Left forelimb (tissue), 1 donor: ENCODE measurements around the gene SPRYD4.
"Not testable (repeated sequence)": the region's sequence is repeated elsewhere in the genome, so short reads cannot be mapped to it uniquely, and the experiment has no call there.

ENCODE experiments used
- DNase-seq: peaks from one replicate; pipeline ENCODE4 v3.0.0-alpha.2; 2018; ENCODE audit warnings: low spot score

SPRYD4 gene

DNA sequence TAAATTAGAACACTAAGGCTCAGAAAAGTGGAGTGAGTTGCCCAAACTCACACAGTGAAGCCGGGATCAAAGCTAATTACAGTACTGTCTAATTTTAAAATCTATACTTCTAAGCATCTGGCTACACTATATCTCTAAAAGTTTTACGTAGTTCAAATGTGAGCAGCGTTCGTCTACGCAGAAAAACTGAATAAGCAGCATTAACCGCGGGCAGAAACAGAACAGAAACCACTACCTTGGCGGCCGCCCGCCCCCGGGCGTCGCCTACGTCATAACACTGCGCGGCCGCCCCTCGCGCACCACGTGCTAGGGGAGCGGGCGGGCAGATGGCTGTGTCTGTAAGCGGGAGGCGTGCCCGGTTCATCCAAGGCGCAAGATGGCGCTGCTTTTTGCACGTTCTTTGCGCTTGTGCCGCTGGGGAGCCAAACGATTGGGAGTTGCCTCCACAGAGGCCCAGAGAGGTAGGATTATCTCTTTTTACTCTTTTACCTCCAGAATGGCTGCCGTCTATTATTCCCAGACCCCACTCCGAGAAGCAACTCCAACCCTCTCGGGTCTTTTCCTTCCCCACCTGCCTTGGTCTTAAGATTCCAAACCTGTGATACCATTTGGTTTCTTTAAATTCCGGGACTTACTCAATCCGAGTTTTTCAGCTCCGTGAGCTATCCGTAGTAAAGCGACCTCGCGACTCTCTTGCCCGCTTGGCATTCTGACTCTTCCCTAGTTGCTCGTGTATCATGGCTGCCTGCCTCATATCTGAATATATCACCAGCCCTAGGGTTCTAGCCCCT lies at the start of gene SPRYD4:
TSS of gene SPRYD4 (plus strand) at position 363 of the 791 bp plus-strand sequence. CDS start at position 377, 14 bp downstream.
- peak; percentile 96 for DNase-seq

DNA sequence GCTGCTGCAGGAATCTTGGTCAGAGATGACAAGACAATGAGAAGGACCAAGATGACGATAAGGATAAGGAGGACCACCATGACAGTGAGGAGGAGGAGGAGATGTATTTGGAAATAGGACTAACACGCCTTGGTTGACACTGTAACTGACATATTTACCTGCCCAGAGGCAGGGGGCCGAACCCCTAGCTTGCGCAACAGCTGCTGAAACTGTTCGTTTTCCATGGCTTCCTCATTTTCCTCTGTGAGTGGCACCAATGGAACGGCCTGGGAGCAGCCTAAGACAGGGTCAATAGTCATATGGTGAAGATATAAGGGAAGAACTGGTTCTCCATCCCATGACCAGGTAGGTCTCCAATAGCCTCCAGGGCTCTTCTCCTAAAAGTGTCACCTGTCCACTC lies 48.0 kb upstream of the SPRYD4 start:
- no peak for DNase-seq

DNA sequence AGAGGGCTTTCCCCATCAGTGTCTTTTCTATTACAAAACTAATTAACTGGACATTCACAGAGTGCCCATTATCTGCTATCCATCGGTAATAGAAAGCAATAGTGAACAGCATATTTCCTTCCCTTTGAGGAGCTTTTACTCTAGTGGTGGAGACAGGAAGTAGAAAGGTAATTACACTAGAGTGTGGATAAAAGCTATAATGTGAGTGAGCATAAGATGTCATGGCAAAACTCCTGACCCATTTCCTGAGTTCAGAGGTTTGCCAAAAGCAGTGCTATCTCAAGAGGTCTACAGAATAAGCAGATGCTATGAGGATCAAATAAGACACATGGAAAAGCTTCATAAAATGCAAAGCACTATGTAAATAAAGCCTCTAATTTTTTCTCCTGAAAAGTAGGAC lies 43.2 kb upstream of the SPRYD4 start:
- no peak for DNase-seq

DNA sequence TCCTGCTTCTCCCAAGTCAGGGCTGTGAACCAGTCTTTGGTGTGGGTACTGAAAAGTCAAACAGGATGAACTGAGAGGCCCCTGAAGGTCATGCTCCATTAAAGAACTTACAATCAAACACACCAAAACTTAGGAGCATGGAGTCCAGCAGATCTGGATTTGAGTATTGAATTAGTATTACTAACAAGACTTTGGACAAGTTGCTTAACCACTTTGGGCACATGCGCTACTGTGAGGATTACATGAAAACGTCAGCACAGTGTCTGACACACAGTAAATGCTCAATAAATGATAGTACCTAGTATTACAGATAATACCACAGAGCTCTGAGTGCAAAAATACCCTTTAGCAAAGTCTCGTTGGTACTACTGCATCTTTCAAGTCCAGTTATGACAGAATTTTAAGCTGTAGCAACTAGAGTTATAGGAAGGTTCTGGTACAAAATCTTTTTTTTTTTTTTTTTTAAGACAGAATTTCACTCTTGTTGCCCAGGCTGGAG lies 42.4 kb upstream of the SPRYD4 start:
- no peak for DNase-seq

DNA sequence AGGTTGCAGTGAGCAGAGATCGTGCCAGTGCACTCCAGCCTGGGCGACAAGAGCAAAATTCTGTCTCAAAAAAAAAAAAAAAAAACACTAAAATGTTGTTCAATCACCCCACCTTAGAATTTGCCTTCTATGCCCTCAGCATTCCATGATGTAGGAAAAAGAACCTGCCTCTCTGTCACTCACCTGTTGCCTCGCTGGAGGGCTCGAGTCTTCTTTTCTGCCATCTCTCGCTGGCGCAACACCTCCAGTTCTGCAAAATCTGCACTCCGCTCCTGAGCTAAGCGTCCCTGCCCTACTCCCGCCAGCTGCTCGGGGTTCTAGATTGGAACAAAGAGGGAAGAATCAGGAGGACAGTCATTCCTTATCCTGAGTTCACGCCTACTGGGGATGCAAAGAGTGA lies 37.1 kb upstream of the SPRYD4 start:
- DNase-seq: no peak

DNA sequence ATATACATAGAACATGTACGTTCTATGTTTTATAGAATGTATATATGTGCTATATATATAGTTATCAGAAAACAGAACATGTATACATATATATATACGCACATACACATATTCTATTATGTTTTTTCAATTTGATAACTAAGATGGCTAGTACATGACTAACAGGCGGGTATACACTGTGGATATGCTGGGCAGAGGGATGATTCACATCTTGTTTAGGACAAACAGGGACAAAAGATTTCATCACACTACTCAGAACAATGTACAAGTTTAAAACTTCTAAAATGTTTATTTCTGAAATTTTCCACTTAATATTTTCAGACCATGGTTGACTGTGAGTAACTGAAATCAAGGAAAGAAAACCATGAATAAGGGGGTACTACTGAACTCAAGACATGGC lies 36.5 kb upstream of the SPRYD4 start:
- DNase-seq: no peak

DNA sequence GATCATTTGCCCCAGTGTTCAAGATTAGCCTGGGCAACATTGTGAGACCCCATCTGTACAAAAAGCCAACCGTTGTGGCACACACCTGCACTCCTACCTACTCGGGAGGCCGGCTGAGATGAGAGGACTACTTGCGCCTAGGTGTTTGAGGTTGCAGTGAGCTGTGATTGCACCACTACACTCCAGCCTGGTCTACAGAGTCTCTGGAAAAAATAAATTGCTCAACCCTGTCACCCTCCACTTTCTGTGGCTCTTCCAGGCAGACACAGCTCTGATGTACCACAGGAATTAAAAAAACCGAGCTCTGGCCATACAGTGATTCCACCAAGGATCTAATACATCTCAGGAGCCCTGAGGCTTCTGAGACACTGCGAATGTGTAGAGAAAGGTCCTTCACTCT lies 33.5 kb upstream of the SPRYD4 start:
- no peak for DNase-seq

DNA sequence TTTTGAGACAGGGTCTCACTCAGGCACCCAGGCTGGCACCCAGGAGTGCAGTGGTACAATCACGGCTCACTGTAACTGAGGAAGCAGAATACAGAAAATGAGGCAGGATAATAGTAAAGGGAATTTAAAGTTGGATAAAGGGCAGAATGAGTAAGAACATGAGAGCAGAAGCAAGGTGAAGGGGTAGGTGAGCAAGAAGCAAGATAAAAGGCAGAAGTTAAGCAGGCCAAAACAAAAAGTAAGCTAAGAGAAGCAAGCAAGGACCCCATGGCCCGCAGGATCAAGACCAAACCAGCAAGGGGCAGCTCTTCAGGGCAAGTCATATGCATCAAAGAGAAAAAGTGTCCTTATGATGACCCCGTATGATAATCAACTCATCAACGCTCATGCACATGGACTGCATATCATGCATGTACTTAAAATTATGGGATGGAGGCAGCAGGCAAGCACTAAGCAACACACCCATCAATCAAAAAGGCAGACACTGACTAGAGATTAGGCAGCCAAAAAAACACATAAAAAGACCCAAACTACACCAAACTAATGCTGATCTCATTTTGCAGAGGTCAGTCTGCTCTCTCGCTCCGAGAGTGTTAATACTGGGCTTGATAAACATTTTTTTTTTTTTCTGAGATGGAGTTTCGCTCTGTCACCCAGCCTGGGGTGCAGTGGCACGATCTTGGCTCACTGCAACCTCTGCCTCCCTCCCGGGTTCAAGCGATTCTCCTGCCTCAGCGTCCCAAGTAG lies 30.8 kb upstream of the SPRYD4 start:
- no peak for DNase-seq

DNA sequence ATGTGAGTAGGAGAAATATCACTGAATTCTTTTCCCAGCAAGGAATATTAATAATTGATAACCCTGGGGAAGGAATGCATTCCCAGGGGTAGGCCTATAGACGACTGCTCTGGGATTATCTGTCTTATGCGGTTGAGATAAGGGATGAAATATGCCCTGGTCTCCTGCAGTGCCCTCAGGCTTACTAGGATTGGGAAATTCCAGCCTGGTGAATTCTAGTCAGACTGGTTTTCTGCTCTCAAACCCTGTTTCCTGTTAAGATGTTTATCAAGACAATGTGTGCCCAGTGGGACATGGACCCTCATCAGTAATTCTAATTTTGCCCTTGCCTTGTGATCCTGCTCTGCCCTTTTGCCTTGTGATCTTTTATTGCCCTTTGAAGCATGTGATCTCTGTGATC lies 25.2 kb upstream of the SPRYD4 start:
- not testable (repeated sequence) for DNase-seq

DNA sequence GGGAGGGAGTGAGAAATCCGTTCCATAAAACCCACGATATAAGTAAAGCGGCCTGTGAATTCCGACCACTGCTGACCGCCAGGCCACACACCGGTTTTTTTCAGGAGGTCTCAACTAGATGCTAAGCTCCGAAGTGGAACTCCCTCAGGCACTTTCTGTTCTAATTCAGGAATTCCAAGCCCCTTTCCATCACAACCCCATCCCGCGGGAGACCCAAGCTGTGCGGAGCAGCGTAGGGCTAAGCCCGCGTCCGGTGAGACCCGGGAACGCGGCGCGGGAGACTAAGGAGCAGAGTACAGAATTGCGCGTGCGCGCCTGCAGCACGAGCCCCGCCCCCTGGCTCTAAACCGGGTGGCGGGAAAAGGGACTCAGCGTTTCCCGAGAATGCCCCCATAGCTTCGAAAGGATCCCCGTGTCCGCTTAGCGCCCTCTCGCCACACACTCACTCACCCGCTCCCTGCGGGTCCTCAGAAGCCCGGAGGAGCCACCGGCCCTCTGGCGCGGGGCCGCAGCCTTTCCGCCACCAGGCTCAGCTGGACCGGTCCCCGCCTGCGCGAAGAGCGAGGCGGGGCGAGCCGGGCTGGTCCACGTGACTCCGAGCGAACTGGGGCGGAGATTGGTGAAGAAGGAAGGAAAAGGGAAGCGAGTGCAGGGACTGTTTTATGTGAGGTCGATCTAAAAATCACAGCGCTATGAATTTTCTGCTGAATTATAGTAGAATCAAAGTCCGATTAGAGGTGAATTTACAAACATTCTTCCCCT lies 19.3 kb upstream of the SPRYD4 start, which contains the start of gene TIMELESS:
TSS of gene TIMELESS (minus strand) at position 567 of the 762 bp plus-strand sequence. CDS start 15,256 bp downstream, outside the sequence.
- peak; percentile 95 for DNase-seq

DNA sequence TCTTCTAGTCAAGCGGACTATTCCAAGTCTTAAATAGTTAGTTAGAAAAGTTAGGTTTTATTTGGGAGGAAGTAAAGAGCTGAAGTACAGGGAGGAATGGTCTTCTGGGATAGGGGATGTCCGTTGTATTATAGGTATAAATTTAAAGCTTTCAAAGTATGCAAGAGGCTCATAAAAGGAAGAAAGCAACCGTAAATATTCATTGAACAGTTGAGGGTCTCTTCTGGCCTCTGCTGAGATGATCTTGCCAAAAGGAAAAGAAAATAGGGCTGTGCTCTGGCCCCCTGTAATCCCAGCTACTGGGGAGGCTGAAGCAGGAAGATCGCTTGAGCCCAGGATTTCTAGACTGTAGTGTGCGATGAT lies 18.8 kb upstream of the SPRYD4 start:
- DNase-seq: no peak

DNA sequence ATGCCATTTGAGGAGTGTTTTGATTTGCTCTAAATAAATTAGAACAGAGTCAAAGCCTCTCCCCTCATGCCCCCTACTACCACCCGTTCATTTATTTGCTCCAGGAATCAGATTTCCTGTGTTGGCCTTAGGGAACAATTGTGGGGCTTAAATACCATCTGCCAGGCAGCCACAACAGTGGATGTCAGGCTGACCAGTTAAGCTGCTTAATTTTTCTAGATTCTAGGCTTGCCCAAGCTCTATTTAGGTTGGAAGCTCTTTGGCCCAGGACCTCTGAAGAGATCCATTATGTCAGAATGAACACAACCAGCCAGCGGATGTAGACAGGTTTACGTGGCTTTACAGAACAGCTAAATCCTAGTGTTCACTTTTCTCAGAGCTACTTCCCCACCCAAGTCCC lies 18.1 kb upstream of the SPRYD4 start:
- DNase-seq: no peak

DNA sequence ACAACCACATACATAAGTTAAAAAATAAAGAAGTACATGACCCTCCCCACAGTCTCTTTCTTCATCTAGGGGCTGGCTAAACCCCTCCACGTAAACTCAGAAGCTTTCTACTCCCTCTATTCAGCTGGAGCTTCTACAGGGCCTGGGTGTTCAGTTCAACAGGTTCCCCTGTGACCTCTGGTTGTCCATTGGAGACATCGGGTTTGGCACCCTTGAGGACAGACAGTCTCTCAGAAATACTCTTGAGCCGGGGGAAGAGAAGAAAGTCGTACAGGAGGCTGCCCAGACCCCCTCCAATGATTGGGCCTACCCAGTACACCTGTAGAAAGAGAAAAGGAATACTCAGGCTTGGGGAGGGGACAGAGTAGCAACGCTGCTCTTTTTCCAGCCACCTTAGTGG lies 17.2 kb upstream of the SPRYD4 start:
- no peak for DNase-seq

DNA sequence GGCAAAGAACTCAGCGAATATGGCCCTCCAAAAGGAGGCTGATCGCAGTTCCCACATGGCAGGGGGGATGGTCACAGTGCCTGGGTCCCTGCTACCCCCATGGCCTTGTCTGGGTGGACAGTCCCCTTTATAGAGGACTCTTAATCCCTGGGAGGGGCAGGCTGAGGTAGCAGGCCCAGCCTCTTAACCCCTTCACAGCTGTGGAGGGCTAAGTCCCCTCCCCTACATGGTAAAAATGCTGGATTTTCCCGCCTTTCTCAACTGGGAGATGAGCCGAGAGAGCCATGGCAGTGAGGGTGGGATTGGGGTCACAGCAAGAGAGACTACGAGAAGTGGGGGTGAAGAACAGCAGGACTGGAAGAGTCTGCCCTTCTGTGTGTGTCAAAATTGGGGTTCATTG lies 13.8 kb upstream of the SPRYD4 start, which contains the start of gene MIP:
TSS of gene MIP (minus strand) at position 101 of the 400 bp plus-strand sequence. CDS start at position 57, 44 bp downstream.
- DNase-seq: no peak

DNA sequence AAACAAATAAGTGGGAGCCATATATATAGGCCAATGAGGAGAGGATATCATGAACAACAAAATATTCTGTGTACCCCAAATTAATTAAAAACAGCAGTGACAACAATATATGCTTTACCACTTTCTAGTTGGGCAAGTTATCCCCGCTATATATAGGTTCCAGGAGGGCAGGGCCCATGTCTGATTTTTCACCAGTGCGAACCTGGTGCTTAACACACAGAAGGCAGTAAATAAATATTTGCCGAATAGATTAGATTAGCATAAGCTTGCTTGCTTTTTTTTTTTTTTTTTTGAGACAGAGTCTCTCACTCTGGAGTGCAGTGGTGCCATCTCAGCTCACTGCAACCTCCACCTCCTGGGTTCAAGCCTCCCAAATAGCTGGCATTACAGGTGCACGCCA lies 10.6 kb upstream of the SPRYD4 start:
- DNase-seq: no peak

DNA sequence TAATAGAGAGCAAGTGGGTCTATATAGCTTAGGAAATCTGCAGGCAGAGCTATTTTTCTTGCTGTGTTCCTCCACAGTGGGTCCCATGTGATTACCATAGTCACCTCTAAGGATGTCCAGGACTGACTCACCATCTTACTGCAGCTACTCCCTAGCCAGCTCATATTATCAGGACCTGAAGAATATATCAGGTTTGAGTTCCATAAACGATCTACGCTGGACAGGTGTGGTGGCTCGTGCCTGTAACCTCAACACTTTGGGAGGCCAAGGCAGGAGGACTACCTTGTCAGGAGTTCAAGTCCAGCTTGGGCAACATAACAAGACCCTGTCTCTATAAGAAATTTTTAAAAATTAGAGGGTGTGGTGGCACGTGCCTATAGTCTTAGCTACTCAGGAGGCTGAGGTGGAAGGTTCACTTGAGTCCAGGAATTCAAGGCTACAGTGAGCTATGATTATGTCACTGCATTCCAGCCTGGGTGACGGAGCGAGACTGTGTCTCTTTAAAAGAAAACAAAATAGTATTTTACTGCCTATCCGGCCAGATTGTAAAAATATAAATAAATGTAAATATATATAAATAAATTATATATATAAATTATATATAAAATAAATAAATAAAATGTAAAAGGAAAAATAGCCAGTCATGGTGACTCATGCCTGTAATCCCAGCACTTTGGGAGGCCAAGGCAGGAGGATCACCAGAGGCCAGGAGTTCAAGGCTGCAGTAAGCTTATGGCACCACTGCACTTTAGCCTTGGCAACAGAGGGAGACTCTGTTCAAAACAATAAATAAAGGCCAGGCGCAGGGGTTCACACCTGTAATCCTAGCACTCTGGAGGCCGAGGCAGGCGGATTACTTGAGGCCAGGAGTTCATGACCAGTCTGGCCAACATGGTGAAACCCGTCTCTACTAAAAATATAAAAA lies 6.9 kb upstream of the SPRYD4 start:
- DNase-seq: no peak

DNA sequence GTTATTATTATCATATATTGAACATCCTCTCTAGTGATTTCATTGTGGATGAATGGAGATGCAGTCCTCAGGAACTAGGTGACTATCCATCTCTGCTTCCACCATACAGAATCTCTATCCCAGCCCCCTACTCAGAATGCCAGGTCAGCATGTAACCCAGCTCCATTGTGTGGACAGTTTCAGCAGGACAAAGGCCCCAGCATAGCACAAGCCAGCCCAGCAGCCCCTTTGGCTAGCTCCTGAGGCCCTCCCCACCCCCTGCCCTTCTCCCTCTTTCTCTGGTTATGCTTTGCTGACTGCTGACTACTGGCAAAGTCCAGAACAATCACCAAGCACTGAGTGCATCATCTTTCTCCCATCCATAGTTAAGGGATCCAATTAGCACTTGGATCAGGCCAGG lies 5.8 kb upstream of the SPRYD4 start:
- no peak for DNase-seq

DNA sequence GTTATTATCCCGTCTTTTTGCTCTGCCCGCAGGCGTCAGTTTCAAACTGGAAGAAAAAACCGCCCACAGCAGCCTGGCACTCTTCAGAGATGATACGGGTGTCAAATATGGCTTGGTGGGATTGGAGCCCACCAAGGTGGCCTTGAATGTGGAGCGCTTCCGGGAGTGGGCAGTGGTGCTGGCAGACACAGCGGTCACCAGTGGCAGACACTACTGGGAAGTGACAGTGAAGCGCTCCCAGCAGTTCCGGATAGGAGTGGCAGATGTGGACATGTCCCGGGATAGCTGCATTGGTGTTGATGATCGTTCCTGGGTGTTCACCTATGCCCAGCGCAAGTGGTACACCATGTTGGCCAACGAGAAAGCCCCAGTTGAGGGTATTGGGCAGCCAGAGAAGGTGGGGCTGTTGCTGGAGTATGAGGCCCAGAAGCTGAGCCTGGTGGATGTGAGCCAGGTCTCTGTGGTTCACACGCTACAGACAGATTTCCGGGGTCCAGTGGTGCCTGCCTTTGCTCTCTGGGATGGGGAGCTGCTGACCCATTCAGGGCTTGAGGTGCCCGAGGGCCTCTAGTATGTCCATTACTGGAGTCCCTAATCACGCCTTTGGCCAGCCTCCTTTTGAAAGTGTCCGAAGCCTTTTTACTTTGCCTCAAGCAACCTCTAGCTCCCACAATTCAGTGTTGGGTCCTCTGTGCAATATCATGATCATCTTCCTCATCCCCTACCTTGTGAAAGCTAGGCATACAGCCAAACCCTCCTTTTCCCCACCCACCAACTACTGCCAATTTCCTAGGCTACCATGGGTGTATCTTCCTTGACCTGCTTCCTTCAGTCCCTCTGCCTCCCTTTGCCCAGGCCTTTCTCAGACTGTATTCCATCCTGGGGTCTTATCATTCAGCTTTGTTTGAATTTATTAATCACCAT lies 891 bp downstream of the SPRYD4 start:
- DNase-seq: no peak

DNA sequence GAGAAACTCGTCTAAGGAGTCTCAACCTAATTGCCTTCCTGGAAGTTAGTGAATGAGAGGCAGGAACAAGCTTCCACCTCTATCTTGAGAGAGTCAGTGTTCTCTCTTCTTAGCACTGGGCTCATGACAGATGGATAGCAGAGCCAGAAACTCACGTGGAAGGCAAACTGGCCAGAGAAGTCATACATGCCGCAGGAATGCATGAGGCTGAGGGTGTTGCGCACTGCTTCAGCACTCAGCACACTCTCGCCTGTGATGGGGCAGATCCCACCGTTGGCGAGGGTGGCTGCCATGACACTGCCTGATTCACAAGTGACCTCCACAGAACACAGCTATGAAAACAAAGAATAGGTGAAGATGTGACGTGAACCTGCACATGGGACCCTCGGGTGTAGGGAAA lies 6.0 kb downstream of the SPRYD4 start:
- no peak for DNase-seq

DNA sequence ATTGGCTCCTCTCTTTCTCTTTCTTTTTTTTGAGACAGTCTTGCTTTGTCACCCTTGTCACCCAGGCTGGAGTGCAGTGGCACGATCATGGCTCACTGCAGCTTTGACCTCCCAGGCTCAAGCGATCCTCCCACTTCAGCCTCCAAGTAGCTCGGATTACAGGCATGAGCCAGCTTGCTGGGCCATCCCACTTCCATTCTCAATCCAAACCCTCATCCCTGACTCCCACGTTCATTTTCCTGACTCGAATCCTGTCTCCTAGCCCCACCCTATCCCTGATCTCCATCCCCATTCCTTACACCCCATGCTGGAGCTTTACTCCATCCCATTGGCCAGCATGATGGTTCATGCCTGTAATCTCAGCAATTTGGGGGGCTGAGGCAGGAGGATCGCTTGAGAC lies 7.8 kb downstream of the SPRYD4 start:
- DNase-seq: no peak
